T-helper 2 cell (primary cell): Measurements from ENCODE around the gene NFKBIB.
"Not testable (repeated sequence)": the region's sequence is repeated elsewhere in the genome, so short reads cannot be mapped to it uniquely, and the experiment has no call there.

Experiments used
- DNase-seq, 5 experiments: peaks; one replicate each; pipeline versions ENCODE4 v3.0.0 to v3.0.0-alpha.2; 2012 to 2022

The NFKBIB gene

GRCh38 chr19:38928391-38929001 is 28.7 kb downstream of the NFKBIB start:
- DNase-seq, result peak in 2 of 5 experiments; percentile 23 to 63

GRCh38 chr19:38929929-38930775 is 30.4 kb downstream of the NFKBIB start, which contains the start of gene SARS2:
Gene SARS2, minus strand, starts transcription at chr19:38930763. Its CDS starts 27 bp downstream, at chr19:38930736.
- peak; percentile 83 to 94 (median 88) for DNase-seq

GRCh38 chr19:38930776-38931520 is 31.2 kb downstream of the NFKBIB start, which contains the start of gene MRPS12:
Gene MRPS12, plus strand, starts transcription at chr19:38930944. Its CDS starts 351 bp downstream, at chr19:38931295.
- DNase-seq, result peak; percentile 90 to 100 (median 97)

DNA sequence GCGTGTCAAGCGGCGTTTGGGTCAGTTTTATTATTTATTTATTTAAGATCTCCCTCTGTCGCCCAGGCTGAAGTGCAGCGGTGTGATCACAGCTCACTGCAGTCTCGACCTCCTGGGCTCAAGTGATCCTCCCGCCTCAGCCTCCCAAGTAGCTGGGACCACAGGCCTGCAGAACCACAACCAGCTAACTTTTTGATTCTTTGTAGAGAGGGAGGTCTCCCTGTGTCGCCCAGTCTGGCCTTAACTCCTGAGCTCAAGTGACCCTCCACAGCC is 31.7 kb downstream of the NFKBIB start:
- no peak for DNase-seq

DNA sequence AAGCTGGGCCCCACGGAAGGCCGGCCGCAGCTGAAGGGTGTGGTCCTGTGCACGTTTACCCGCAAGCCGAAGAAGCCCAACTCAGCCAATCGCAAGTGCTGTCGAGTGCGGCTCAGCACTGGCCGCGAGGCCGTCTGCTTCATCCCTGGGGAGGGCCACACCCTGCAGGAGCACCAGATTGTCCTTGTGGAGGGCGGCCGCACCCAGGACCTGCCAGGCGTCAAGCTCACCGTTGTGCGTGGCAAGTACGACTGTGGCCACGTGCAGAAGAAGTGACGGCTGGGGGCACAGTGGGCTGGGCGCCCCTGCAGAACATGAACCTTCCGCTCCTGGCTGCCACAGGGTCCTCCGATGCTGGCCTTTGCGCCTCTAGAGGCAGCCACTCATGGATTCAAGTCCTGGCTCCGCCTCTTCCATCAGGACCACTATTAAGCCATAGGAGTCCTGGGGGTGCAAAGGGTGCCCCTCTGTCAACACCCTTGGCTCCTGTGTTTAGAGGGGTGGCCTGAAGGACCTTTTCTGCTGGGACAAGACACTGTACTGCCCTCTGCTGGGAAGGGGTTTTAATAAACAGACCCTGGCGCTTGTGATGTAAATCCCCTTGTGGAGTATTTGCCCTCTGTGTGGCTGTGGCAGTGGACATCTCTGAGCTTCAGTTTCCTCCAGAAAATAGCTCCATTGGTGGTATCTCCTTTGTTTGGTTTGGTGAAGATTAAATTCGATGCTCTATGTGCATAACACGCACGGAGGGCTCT is 32.8 kb downstream of the NFKBIB start:
- DNase-seq, result peak in 1 of 5 experiments; percentile 68

DNA sequence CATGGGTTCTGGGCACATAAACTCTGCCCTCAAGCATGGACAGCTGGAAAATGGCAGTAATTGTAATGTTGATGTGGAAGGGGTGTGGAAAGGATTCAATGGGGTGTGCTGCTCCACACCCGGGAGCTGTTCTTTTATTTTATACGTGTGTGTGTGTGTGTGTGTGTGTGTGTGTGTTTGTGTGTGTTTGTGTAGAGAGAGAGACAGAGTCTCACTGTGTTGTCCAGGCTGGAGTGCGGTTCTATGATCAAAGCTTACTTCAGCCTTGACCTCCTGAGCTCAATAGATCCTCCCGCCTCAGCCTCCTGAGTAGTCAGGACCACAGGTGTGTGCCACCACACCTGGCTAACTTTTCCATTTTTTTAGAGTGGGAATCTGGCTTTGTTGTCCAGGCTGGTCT is 33.8 kb downstream of the NFKBIB start:
- DNase-seq, result no peak

GRCh38 chr19:38939957-38940356 is 40.2 kb downstream of the NFKBIB start:
- DNase-seq, result no peak

DNA sequence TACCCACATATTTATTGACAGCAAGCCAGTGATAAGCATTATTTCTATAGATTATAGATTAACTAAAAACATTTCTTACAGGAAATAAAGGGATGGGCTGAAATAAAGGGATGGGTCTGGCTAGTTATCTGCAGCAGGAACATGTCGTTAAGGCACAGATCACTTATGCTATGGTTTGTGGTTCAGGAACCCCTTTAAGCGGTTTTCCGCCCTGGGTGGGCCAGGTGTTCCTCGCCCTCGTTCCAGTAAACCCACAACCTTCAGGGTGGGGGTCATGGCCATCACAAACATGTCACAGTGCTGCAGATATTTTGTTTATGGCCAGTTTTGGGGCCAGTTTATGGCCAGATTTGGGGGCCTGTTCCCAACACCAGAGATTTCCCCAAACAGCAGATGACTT is 41.7 kb downstream of the NFKBIB start:
- DNase-seq, result not testable (repeated sequence)

- DNase-seq, result no peak
Measured at GRCh38 chr19:38941979-38942378, 42.2 kb downstream of the NFKBIB start.

DNA sequence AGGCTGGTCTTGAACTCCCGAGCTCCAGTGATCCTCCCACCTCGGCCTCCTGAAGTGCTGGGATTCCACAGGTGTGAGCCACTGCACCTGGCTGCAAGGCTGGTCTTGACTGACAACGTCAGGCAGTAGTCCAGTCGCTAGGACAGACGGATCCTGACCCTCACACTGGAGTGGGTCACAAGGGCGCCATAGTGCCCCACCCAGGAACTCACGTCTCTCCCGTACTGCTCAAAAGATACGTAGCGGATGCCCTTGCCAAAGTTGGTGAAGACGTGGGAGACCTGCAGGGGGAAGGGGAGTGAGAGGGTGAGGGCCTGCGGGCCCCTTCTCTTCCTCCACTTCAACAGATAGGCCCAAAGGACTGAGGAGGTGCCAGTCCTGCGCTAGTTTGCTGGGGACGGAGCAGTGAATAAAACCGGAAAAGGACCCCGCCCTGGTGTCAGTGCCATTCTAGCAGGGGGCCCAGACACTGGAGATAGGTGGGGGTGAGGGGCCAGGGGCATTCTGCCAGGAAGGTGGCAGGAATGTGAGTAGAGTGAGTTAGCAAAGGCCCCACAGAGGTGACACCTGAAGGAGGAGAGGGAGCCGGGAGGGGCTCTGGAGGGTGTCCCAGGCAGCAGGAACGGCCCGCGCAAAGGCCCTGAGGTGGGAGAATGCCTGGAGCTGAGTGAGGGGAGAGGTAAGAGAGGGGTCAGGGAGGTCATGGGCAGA is 42.9 kb downstream of the NFKBIB start:
- no peak for DNase-seq

GRCh38 chr19:38944981-38945506 is 45.3 kb downstream of the NFKBIB start:
- no peak for DNase-seq

DNA sequence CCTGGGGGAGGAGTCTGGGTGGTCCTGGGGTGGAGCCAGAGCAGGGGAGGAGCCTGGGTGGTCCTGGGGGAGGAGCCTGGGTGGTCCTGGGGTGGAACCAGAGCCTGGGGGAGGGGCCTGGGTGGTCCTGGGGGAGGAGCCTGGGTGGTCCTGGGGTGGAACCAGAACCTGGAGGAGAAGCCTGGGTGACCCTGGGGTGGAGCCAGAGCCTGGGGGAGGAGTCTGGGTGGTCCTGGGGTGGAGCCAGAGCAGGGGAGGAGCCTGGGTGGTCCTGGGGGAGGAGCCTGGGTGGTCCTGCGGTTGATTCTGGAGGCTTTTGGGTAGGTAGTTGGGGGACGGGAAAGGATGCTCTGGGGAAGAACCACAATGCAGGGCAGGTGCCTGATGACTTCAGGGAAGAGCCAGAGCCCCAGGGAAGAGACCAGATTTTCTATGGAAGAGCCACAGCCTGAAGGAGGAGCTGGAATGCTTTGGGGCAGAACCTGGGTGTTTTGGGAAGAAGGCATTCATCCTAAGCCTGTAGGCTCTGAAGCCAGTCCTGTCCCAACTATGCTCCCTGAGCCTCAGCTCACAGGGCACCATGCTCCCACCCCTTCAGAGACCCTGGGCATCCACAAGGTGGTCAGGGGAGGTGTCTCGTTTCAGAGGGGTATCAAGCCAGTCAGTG is 45.9 kb downstream of the NFKBIB start:
- no peak for DNase-seq

DNA sequence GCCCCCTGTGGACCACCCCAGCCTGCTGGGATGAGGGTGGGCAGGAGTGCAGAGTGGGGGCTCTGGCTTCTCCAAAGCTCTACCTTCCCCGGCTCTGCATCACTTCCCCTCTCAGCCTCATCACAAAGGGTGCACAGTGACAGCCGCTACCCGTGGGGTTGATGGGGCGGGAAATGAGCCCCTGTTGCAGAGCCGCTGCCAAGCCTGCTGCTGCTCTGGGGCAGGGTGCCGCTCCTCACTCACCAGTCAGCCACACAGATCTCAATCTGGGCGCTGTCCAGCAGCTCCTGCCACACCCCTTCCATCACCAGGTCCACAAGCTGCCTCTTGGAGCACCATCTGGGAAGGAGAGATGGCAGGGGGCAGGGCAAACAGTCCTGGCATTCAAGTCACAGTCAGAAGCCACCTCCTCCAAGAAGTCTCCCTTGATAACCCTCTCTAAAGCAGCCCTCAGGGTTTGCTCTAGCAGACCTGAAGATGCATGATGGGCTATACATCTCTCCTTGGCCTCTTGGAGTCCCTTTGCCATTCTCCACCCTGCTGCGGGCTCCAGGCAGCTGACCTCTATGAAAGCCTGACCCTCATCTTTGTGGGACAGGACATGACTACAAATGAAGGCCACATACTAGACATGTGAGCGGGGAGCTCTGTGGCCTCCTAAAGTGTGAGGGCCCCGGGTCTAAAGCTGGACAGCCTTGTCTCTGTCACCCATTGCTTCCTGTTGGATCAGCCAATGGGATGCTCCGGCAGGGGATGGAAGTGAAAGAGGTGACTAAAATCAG is 46.7 kb downstream of the NFKBIB start:
- no peak for DNase-seq

- DNase-seq, result peak; percentile 62 to 91 (median 73)
Measured at GRCh38 chr19:38949580-38950367, 50.0 kb downstream of the NFKBIB start.

GRCh38 chr19:38951187-38951586 is 51.4 kb downstream of the NFKBIB start:
- DNase-seq, result no peak

DNA sequence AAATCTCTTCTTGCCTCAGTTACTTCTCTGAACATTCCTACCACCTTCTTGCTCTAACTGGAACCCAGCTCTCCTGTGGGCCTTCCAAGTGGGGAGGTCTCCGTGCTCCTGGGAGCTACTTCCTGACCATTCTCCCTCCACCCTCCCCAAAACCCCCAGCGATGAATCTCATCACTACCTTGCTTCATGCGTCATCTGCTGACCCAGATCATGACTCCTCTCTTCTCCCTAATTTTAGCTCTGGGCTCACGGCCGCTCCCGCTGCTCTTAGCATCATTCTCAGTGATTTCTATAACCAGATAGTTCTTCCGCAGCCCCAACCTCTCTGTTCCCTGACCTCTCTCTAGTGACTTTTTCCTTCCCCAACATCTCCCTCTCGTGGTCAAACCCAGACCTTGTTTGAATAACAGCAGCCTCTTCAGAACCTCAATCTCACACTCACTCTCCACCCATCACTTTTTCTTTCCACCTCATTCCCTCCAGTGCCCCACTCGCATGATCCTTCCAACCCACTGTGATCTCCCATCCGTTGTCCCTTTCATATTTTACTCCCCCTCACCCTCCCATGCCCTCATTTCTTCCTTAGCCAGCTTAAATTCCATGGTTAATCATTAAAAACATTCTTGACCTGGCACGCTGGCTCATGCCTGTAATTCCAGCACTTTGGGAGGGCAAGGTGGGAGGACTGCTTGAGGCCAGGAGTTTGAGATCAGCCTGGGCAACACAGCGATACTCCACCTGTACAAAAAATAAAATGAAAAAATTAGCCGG is 52.8 kb downstream of the NFKBIB start:
- DNase-seq, result peak in 2 of 5 experiments; percentile 6 to 69

DNA sequence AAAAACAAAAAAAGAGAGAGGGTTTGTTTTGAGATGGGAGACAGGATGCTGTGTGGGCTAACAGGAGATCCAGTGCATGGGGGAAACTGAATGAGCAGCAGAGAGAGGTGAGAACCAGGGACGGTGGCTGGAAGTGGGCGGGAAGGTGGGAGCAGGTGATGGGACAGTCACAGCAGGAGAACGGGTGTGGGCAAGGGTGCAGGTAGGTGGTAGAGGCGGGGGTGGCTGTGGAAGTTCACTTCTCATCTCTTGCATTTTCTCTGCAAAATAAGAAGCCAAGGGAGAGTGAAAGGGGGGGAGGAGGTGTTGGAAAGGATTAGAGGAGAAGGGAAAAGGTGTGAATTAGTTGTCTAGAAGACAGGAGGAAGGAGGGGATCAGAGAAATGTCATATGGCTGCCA is 53.9 kb downstream of the NFKBIB start:
- no peak for DNase-seq

- no peak for DNase-seq
Measured at GRCh38 chr19:38956264-38956663, 56.5 kb downstream of the NFKBIB start.

DNA sequence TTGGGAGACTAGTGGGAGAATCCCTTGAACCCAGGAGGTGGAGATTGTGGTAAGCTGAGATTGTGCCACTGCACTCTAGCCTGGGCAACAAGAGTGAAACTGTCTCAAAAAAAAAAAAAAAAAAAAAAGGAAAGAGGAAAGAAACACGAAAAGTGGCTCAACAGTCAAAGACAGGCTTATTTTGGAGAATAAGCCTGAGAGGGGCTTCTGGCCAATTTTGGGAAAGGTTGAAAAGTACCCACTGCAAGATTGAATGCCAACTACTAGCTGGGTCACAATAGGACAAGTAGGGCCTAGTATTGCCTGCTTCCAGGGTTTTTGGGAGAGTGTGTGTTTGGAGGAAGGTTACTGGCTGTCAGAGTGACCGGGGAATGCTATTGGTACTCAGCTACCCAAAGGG is 58.5 kb downstream of the NFKBIB start:
- DNase-seq, result no peak
